Mucosa of rectum (tissue), 2 donors: ENCODE measurements around the gene ACTBL2.
A peak's percentile ranks its signal among the peaks of the same experiment; 100 is the strongest.
"Not testable (repeated sequence)": the region's sequence is repeated elsewhere in the genome, so short reads cannot be mapped to it uniquely, and the experiment has no call there.

Experiments
- H3K27ac ChIP-seq, 2 donors: one replicate each; pipeline ENCODE4 v1.7.0; 2013; ENCODE audit warnings: inconsistent platforms in 2 of 2, low read depth in 2 of 2, low read length in 2 of 2
- H3K27me3 ChIP-seq, 2 donors: one replicate each; pipeline ENCODE4 v1.7.0; 2013; ENCODE audit warnings: low read length in 2 of 2; ENCODE audit not compliant: control insufficient read depth in 2 of 2, insufficient read depth in 2 of 2
- H3K36me3 ChIP-seq, 2 donors: one replicate each; pipeline ENCODE4 v1.7.0; 2013; ENCODE audit warnings: low read length in 2 of 2; ENCODE audit not compliant: control insufficient read depth in 2 of 2, insufficient read depth in 2 of 2
- H3K4me1 ChIP-seq, 2 donors: one replicate each; pipeline ENCODE4 v1.7.0; 2013; ENCODE audit warnings: low read length in 2 of 2, mild to moderate bottlenecking in 1 of 2; ENCODE audit not compliant: control insufficient read depth in 2 of 2, insufficient read depth in 2 of 2
- H3K4me3 ChIP-seq, 2 donors: one replicate each; pipeline ENCODE4 v1.7.0; 2013; ENCODE audit warnings: low read length in 2 of 2
- H3K9ac ChIP-seq, 2 donors: one replicate each; pipeline ENCODE4 v1.7.0; 2013; ENCODE audit warnings: low read length in 2 of 2, low read depth in 1 of 2, mild to moderate bottlenecking in 1 of 2
- H3K9me3 ChIP-seq, 2 donors: one replicate each; pipeline ENCODE4 v1.7.0; 2013; ENCODE audit warnings: low read length in 2 of 2; ENCODE audit not compliant: control insufficient read depth in 2 of 2
- donor health status: healthy.
- donor health status: Normal muscosa, but diverticular disease.

ACTBL2 gene

GRCh38 chr5:57468481-57469163 lies 14.0 kb downstream of the ACTBL2 start:
- no peaks in the 10 kb centered on the region for H3K36me3 ChIP-seq
- H3K4me1 ChIP-seq, result no peaks in the 10 kb centered on the region
- H3K4me3 ChIP-seq, result no peak overlapping the region
- H3K27me3 ChIP-seq, result no peaks in the 10 kb centered on the region
- no peaks in the 10 kb centered on the region for H3K9me3 ChIP-seq
- no peak overlapping the region for H3K27ac ChIP-seq
- no peak overlapping the region for H3K9ac ChIP-seq

- no peaks in the 10 kb centered on the region for H3K27me3 ChIP-seq
- H3K9me3 ChIP-seq, result no peaks in the 10 kb centered on the region
- no peak overlapping the region for H3K27ac ChIP-seq
- no peak overlapping the region for H3K9ac ChIP-seq
- H3K36me3 ChIP-seq, result no peaks in the 10 kb centered on the region
- H3K4me3 ChIP-seq, result no peak overlapping the region
- no peaks in the 10 kb centered on the region for H3K4me1 ChIP-seq
These were observed 16.1 kb downstream of the ACTBL2 start for GRCh38 chr5:57466544-57466943.

- H3K27me3 ChIP-seq, H3K9me3 ChIP-seq, H3K36me3 ChIP-seq, H3K27ac ChIP-seq, H3K9ac ChIP-seq, H3K4me3 ChIP-seq: not testable (repeated sequence)
- H3K4me1 ChIP-seq, result peaks cover 0 to 17% of the 10 kb centered on the region in 2 donors
These were observed 22.6 kb downstream of the ACTBL2 start for GRCh38 chr5:57460056-57460455.

GRCh38 chr5:57458443-57458842 lies 24.2 kb downstream of the ACTBL2 start:
- Histone ChIP-seq H3K4me3 (no peak overlapping the region), H3K9me3 (no peaks in the 10 kb centered on the region), H3K36me3 (no peaks in the 10 kb centered on the region), H3K27ac (no peak overlapping the region), H3K27me3 (no peaks in the 10 kb centered on the region), H3K4me1 (peaks cover 0 to 17% of the 10 kb centered on the region in 2 donors), H3K9ac (no peak overlapping the region)

- peak overlapping the region in 1 of 2 donors; percentile 50 for H3K4me3 ChIP-seq
- no peaks in the 10 kb centered on the region for H3K36me3 ChIP-seq
- no peaks in the 10 kb centered on the region for H3K9me3 ChIP-seq
- peak overlapping the region in 1 of 2 donors; percentile 36 for H3K9ac ChIP-seq
- no peaks in the 10 kb centered on the region for H3K27me3 ChIP-seq
- H3K27ac ChIP-seq, result peak overlapping the region; percentile 10 to 65
- H3K4me1 ChIP-seq, result peaks cover 0 to 17% of the 10 kb centered on the region in 2 donors
These were observed 26.0 kb downstream of the ACTBL2 start for GRCh38 chr5:57456531-57457135.

- no peaks in the 10 kb centered on the region for H3K9me3 ChIP-seq
- no peaks in the 10 kb centered on the region for H3K27me3 ChIP-seq
- no peaks in the 10 kb centered on the region for H3K36me3 ChIP-seq
- H3K4me3 ChIP-seq, result no peak overlapping the region
- H3K9ac ChIP-seq, result peak overlapping the region in 1 of 2 donors; percentile 36
- peaks cover 0 to 21% of the 10 kb centered on the region in 2 donors for H3K4me1 ChIP-seq
- peak overlapping the region; percentile 10 to 65 for H3K27ac ChIP-seq
These were observed 26.8 kb downstream of the ACTBL2 start for GRCh38 chr5:57455511-57456455.

- peaks cover 0 to 21% of the 10 kb centered on the region in 2 donors for H3K4me1 ChIP-seq
- H3K4me3 ChIP-seq, result no peak overlapping the region
- H3K36me3 ChIP-seq, result no peaks in the 10 kb centered on the region
- no peaks in the 10 kb centered on the region for H3K9me3 ChIP-seq
- H3K9ac ChIP-seq, result no peak overlapping the region
- H3K27ac ChIP-seq, result no peak overlapping the region
- H3K27me3 ChIP-seq, result no peaks in the 10 kb centered on the region
These were observed 27.7 kb downstream of the ACTBL2 start for GRCh38 chr5:57454896-57455295.

GRCh38 chr5:57453728-57454127 lies 28.9 kb downstream of the ACTBL2 start:
- Histone ChIP-seq H3K27me3 (no peaks in the 10 kb centered on the region), H3K4me3 (no peak overlapping the region), H3K4me1 (peaks cover 0 to 21% of the 10 kb centered on the region in 2 donors), H3K36me3 (no peaks in the 10 kb centered on the region), H3K9me3 (no peaks in the 10 kb centered on the region), H3K27ac (peak overlapping the region; percentile 17 to 20), H3K9ac (no peak overlapping the region)

GRCh38 chr5:57452885-57453284 lies 29.7 kb downstream of the ACTBL2 start:
- no peaks in the 10 kb centered on the region for H3K36me3 ChIP-seq
- no peak overlapping the region for H3K4me3 ChIP-seq
- peak overlapping the region; percentile 6 to 56 for H3K27ac ChIP-seq
- H3K4me1 ChIP-seq, result peaks cover 0 to 21% of the 10 kb centered on the region in 2 donors
- H3K9ac ChIP-seq, result no peak overlapping the region
- no peaks in the 10 kb centered on the region for H3K27me3 ChIP-seq
- no peaks in the 10 kb centered on the region for H3K9me3 ChIP-seq
